Gastroesophageal sphincter (tissue), 4 donors: ENCODE data around the gene PHC2. TPM values are rescaled to one million over a fixed set of nuclear protein-coding genes. Genes with fewer than 3 reads are reported as not detected.

ENCODE experiments used
- ATAC-seq: fragments of 150-250 bp; one replicate; pipeline ENCODE4 v1.9.1; 2016; ENCODE audit warnings: mild to moderate bottlenecking, moderate library complexity
- H3K27ac ChIP-seq, 4 donors: fragments of 200-600 bp; sonication (generic) in 3 of 4; 1 replicate in 3 of 4; 2 replicates in 1 of 4; pipeline ENCODE4 v1.5.1; 2016 to 2019
- H3K27me3 ChIP-seq: fragments of 200-600 bp; sonication (generic); one replicate; pipeline ENCODE4 v1.5.1; 2019
- H3K36me3 ChIP-seq, 2 donors: fragments of 200-600 bp; sonication (generic); one replicate each; pipeline ENCODE4 v1.5.1; 2019; ENCODE audit warnings: control low read depth in 1 of 2
- H3K4me1 ChIP-seq, 3 donors: fragments of 200-600 bp; sonication (generic); 1 replicate in 2 of 3; 2 replicates in 1 of 3; pipeline ENCODE4 v1.5.1; 2016 to 2019; ENCODE audit warnings: control low read depth in 2 of 3
- H3K4me3 ChIP-seq, 2 donors: fragments of 200-600 bp; sonication (generic); one replicate each; pipeline ENCODE4 v1.5.1; 2019; ENCODE audit warnings: mild to moderate bottlenecking in 1 of 2, moderate library complexity in 1 of 2
- H3K9me3 ChIP-seq, 3 donors: fragments of 200-600 bp; sonication (generic); one replicate each; pipeline ENCODE4 v1.5.1; 2017 to 2019; ENCODE audit warnings: control low read depth in 2 of 3
- EP300 ChIP-seq: sonication (generic); formaldehyde crosslinking; IDR thresholded peaks from one replicate; pipeline ENCODE4 v1.6.1; 2017; ENCODE audit warnings: antibody characterized with exemption, mild to moderate bottlenecking
- POLR2A ChIP-seq, 2 donors: fragments of 450-650 bp; IDR thresholded peaks; one replicate each; pipeline ENCODE4 v1.6.1; 2017; ENCODE audit warnings: antibody characterized with exemption in 2 of 2, mild to moderate bottlenecking in 2 of 2, moderate library complexity in 1 of 2
- POLR2AphosphoS5 ChIP-seq: sonication (generic); formaldehyde crosslinking; IDR thresholded peaks from one replicate; pipeline ENCODE4 v1.6.1; 2017; ENCODE audit warnings: antibody characterized with exemption
- WGBS, 2 donors: methylation state at CpG; one replicate each; pipeline ENCODE4 v1.1.5; 2018; ENCODE audit warnings: low coverage in 1 of 2; 5-methylcytosine and 5-hydroxymethylcytosine counted together
- total RNA-seq, 4 donors: library from RNA; depleted of rRNA; stranded (reverse); fragments of >200 nt; gene quantifications; one replicate each; pipeline ENCODE4 v1.1.0, GENCODE V29; 2016
- TF ChIP-seq, protein P1 (sequence below), 4 experiments: fragments of 200-600 bp in 2 of 4; fragments of 450-650 bp in 2 of 4; sonication (generic) in 1 of 4; IDR thresholded peaks; one replicate each; pipeline ENCODE4 v1.5.1; 2017 to 2019; ENCODE audit warnings: antibody characterized with exemption in 4 of 4, mild to moderate bottlenecking in 2 of 4, moderate library complexity in 2 of 4

The PHC2 gene
- total RNA-seq, 4 donors from 2014 or later: 99.8 to 223 (median 181) TPM

DNA sequence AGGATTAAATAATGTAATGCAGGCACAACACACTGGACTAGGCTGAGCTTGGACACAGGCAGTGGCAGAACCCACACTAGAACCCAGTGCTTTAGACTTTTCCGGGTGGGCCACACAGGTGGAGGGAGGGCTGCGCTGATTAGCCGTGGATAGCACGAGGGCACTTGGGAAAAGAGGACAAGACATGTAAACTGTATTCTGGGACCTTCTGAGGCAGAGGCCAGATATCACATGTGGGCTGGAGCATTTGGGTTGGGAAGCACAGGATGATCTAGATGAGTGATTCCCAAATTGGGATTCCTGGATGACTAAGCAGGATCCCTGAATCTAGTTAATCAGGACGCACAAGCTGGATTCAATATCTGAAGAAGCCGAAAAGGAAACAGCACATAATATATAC is 89.7 kb downstream of the PHC2 start:
- Histone ChIP-seq H3K4me1 (peaks cover 71 to 100% (median 86%) of the 10 kb centered on the region in 3 donors), H3K27ac (peak overlapping the region; percentile 41 to 100 (median 96)), H3K4me3 (peak overlapping the region in 1 of 2 donors; percentile 4), H3K27me3 (no peaks in the 10 kb centered on the region), H3K36me3 (peaks cover 0 to 6% of the 10 kb centered on the region in 2 donors), H3K9me3 (no peaks in the 10 kb centered on the region)
- WGBS, 2 donors: 48 to 58% methylated on average over 5 to 6 of the region's 6 CpGs
- TF ChIP-seq POLR2A (IDR thresholded peaks at IDR 0.05) (no peak), POLR2AphosphoS5 (peak; percentile 32), EP300 (no peak)
- TF ChIP-seq, protein P1, sequence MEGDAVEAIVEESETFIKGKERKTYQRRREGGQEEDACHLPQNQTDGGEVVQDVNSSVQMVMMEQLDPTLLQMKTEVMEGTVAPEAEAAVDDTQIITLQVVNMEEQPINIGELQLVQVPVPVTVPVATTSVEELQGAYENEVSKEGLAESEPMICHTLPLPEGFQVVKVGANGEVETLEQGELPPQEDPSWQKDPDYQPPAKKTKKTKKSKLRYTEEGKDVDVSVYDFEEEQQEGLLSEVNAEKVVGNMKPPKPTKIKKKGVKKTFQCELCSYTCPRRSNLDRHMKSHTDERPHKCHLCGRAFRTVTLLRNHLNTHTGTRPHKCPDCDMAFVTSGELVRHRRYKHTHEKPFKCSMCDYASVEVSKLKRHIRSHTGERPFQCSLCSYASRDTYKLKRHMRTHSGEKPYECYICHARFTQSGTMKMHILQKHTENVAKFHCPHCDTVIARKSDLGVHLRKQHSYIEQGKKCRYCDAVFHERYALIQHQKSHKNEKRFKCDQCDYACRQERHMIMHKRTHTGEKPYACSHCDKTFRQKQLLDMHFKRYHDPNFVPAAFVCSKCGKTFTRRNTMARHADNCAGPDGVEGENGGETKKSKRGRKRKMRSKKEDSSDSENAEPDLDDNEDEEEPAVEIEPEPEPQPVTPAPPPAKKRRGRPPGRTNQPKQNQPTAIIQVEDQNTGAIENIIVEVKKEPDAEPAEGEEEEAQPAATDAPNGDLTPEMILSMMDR (IDR thresholded peaks at IDR 0.05): no peak
- ATAC-seq: no peak

DNA sequence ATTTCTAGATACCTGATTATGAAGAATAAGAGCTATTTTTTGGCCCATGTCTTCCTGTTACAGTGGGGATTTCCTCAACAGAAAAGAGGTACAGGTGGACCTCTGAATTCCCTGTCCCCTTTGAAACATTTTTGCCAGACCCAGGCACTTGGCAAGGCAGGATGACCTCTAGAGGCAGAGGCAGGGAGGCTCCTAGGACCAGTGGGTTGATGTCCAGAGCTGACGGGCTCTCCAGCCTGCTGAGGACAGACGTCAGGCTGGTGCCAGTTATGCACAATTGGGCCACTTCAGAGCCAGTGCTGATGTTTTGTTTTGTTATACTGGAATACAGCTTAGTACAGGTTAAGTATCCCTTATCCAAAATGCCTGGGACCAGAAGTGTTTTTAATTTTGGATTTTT is 91.5 kb downstream of the PHC2 start:
- Histone ChIP-seq H3K27me3 (no peaks in the 10 kb centered on the region), H3K4me1 (peaks cover 71 to 100% (median 84%) of the 10 kb centered on the region in 3 donors), H3K27ac (peak overlapping the region; percentile 91 to 100 (median 96)), H3K4me3 (peak overlapping the region in 1 of 2 donors; percentile 33), H3K36me3 (peaks cover 0 to 12% of the 10 kb centered on the region in 2 donors), H3K9me3 (no peaks in the 10 kb centered on the region)
- 0 to 28% methylated on average over 2 of the region's 2 CpGs for WGBS, 2 donors
- ATAC-seq: no peak
- TF ChIP-seq EP300 (no peak), POLR2A (IDR thresholded peaks at IDR 0.05) (no peak), POLR2AphosphoS5 (no peak)
- TF ChIP-seq, protein P1 (IDR thresholded peaks at IDR 0.05): peak in 1 of 4 experiments; percentile 12

DNA sequence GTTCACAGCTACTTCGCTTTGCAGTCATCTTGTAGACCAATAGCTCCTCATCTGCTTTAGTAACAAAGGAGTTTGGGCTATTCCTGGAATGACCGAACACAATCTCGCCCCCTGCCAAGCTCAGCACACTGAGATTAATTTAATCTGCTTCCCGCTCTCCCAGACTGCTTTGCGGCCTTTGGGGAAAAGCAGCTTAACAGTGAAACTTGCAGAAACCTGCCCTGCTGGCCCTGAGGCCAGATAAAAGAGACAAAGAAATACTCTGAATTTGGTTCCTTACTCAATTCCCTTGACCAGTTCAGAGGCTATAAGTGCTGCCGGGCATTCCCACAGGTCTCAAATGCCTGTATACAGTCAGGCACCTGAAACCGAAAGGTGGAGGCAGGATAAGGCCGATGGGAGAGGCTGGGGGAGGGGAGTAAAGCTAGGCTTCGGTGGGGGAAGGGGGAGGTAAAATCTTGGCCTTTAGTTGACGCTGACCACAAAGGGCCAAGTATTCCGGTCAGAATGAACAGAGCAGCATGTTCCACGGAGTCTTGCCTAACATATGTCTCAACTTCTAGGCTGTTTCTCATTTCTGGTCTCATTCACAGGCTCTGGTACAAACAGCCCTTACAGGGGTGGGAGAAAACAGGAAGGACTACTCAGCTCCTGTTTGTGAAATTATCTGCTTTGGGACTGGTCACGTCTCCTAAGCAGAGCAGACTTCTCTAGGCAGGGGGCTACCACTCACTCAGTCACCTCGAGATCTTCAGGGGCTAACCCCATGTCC is 92.3 kb downstream of the PHC2 start:
- Histone ChIP-seq H3K27me3 (no peaks in the 10 kb centered on the region), H3K36me3 (peaks cover 0 to 13% of the 10 kb centered on the region in 2 donors), H3K9me3 (no peaks in the 10 kb centered on the region), H3K4me1 (peaks cover 63 to 100% (median 83%) of the 10 kb centered on the region in 3 donors), H3K27ac (peak overlapping the region; percentile 91 to 100 (median 96)), H3K4me3 (peak overlapping the region; percentile 11 to 33)
- WGBS, 2 donors: 19 to 21% methylated on average over 13 of the region's 14 CpGs
- TF ChIP-seq POLR2A (IDR thresholded peaks at IDR 0.05): peak in 1 of 2 donors; percentile 27
- TF ChIP-seq, protein P1 (IDR thresholded peaks at IDR 0.05): no peak
- TF ChIP-seq EP300: no peak
- TF ChIP-seq POLR2AphosphoS5: peak; percentile 99
- ATAC-seq: peak; percentile 88

DNA sequence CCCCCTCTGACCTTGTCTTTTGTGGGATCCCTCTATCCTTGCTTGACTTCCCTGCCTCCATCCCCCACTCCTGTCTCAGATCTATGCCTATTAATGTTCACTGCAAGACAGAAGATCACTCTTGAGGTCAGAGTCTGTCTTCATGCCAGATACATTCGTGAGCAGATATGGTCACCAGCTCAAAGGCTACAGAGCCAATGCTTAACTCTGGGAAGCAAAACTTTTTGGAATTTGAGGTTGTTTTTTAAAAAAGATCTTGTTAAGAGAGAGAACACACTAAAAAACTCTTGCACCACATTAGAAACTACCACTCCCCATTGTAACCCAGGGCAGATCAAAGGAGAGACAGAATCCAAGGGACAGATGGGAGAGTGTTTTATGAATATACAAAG is 92.9 kb downstream of the PHC2 start:
- TF ChIP-seq POLR2AphosphoS5: no peak
- TF ChIP-seq, protein P1 (IDR thresholded peaks at IDR 0.05): no peak
- TF ChIP-seq EP300: no peak
- no peak for TF ChIP-seq POLR2A (IDR thresholded peaks at IDR 0.05)
- Histone ChIP-seq H3K9me3 (no peaks in the 10 kb centered on the region), H3K27me3 (no peaks in the 10 kb centered on the region), H3K4me1 (peaks cover 59 to 100% (median 85%) of the 10 kb centered on the region in 3 donors), H3K27ac (peak overlapping the region; percentile 91 to 100 (median 96)), H3K36me3 (peaks cover 0 to 19% of the 10 kb centered on the region in 2 donors), H3K4me3 (peak overlapping the region in 1 of 2 donors; percentile 33)
- peak; percentile 27 for ATAC-seq
- WGBS, 2 donors: 20 to 33% methylated on average over 1 of the region's 1 CpG
